ENCODE results near the gene SCFD1. TPM values are rescaled to one million over a fixed set of nuclear protein-coding genes. Genes with fewer than 3 reads are reported as not detected.

The SCFD1 gene
- total RNA-seq, 4 donors from 2014 or later, result 43.4 to 128 (median 84.3) TPM

- TF ChIP-seq POLR2A (IDR thresholded peaks at IDR 0.05) (no peak), EP300 (IDR thresholded peaks at IDR 0.05; ENCODE audit: low read depth) (no peak), CTCF (IDR thresholded peaks at IDR 0.05) (no peak), POLR2AphosphoS5 (IDR thresholded peaks at IDR 0.05) (no peak)
- Histone ChIP-seq H3K9me3 (no peaks in the 10 kb centered on the region), H3K4me1 (peaks cover 0 to 10% (median 6%) of the 10 kb centered on the region in 4 donors), H3K27ac (no peak overlapping the region), H3K36me3 (peaks cover 0 to 12% (median 2%) of the 10 kb centered on the region in 4 donors), H3K27me3 (no peaks in the 10 kb centered on the region), H3K4me3 (no peak overlapping the region)
- no peak for DNase-seq
- in situ Hi-C loops (cut with MboI; ENCODE audit: low pct_ligation_motif_present in 1 of 4, low pct_unique_long_range_greater_than_20kb in 1 of 4, low sequenced_read_pairs in 3 of 4), result no loop called here
- intact Hi-C loops (cut with DNase I; ENCODE audit: low total_unique reads), result no loop called here
These were observed 36.9 kb upstream of the SCFD1 start for GRCh38 chr14:30585204-30585603.

- intact Hi-C loops (cut with DNase I; ENCODE audit: low total_unique reads) (no loop called here), in situ Hi-C loops (cut with MboI; ENCODE audit: low pct_ligation_motif_present in 1 of 4, low pct_unique_long_range_greater_than_20kb in 1 of 4, low sequenced_read_pairs in 3 of 4) (no loop called here)
- Histone ChIP-seq H3K27ac (no peak overlapping the region), H3K27me3 (no peaks in the 10 kb centered on the region), H3K4me3 (no peak overlapping the region), H3K4me1 (no peaks in the 10 kb centered on the region), H3K36me3 (peaks cover 0 to 12% (median 2%) of the 10 kb centered on the region in 4 donors), H3K9me3 (no peaks in the 10 kb centered on the region)
- no peak for TF ChIP-seq CTCF (IDR thresholded peaks at IDR 0.05)
- no peak for TF ChIP-seq POLR2AphosphoS5 (IDR thresholded peaks at IDR 0.05)
- no peak for TF ChIP-seq POLR2A (IDR thresholded peaks at IDR 0.05)
- no peak for TF ChIP-seq EP300 (IDR thresholded peaks at IDR 0.05; ENCODE audit: low read depth)
- no peak for DNase-seq
- WGBS, 2 donors (ENCODE audit: low coverage in 1 of 2), result 66 to 80% methylated on average over 3 of the region's 3 CpGs
These were observed 35.0 kb upstream of the SCFD1 start for GRCh38 chr14:30587141-30587540.

GRCh38 chr14:30588873-30589272, 33.2 kb upstream of the SCFD1 start:
- Histone ChIP-seq H3K36me3 (peaks cover 0 to 17% (median 2%) of the 10 kb centered on the region in 4 donors), H3K27ac (no peak overlapping the region), H3K4me1 (no peaks in the 10 kb centered on the region), H3K4me3 (no peak overlapping the region), H3K9me3 (no peaks in the 10 kb centered on the region), H3K27me3 (no peaks in the 10 kb centered on the region)
- in situ Hi-C loops (cut with MboI; ENCODE audit: low pct_ligation_motif_present in 1 of 4, low pct_unique_long_range_greater_than_20kb in 1 of 4, low sequenced_read_pairs in 3 of 4) (no loop called here), intact Hi-C loops (cut with DNase I; ENCODE audit: low total_unique reads) (no loop called here)
- no peak for DNase-seq
- TF ChIP-seq CTCF (IDR thresholded peaks at IDR 0.05) (no peak), POLR2AphosphoS5 (IDR thresholded peaks at IDR 0.05) (no peak), POLR2A (IDR thresholded peaks at IDR 0.05) (no peak), EP300 (IDR thresholded peaks at IDR 0.05; ENCODE audit: low read depth) (no peak)

DNA sequence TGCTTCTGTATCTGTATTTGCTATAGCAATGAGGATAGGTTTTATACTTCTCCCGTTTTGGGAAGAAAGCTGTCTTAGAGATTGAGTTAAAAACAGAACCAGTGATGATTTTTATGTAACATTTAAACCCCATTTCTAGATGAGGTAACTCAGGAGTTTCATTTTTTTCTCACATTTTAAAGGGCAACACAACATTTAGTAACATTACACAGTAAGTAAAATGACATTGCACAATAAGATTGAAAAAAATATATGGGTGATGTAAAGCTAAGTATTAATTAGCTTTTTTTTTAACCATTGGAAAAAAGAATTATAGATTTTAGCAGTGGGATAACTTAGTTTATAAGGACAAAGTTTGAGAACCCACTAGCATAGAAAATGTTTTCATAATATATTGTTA, 25.2 kb upstream of the SCFD1 start:
- 44 to 70% methylated on average over 1 of the region's 1 CpG for WGBS, 2 donors (ENCODE audit: low coverage in 1 of 2)
- no peak for DNase-seq
- Histone ChIP-seq H3K9me3 (no peaks in the 10 kb centered on the region), H3K4me3 (no peak overlapping the region), H3K27ac (no peak overlapping the region), H3K27me3 (no peaks in the 10 kb centered on the region), H3K36me3 (peaks cover 0 to 12% (median 4%) of the 10 kb centered on the region in 4 donors), H3K4me1 (no peaks in the 10 kb centered on the region)
- intact Hi-C loops (cut with DNase I; ENCODE audit: low total_unique reads), result no loop called here
- in situ Hi-C loops (cut with MboI; ENCODE audit: low pct_ligation_motif_present in 1 of 4, low pct_unique_long_range_greater_than_20kb in 1 of 4, low sequenced_read_pairs in 3 of 4), result no loop called here
- TF ChIP-seq POLR2AphosphoS5 (IDR thresholded peaks at IDR 0.05) (no peak), POLR2A (IDR thresholded peaks at IDR 0.05) (no peak), EP300 (IDR thresholded peaks at IDR 0.05; ENCODE audit: low read depth) (no peak), CTCF (IDR thresholded peaks at IDR 0.05) (no peak)

Measured in transverse colon (tissue), 4 donors.